Raji (cell line): ENCODE results near the gene SOHLH2.

Experiments used
- POLR2A ChIP-seq: IDR thresholded peaks from 2 replicates; pipeline ENCODE4 v1.6.1; 2011; ENCODE audit warnings: low read depth, low read length, control low read depth; ENCODE audit not compliant: insufficient read depth

SOHLH2 gene

GRCh38 chr13:36214163-36214921 lies at the start of gene SOHLH2:
Gene SOHLH2 (minus strand): TSS chr13:36214556. CDS start chr13:36214526, 30 bp downstream.
- no peak for TF ChIP-seq POLR2A

- no peak for TF ChIP-seq POLR2A
These were observed 47.6 kb upstream of the SOHLH2 start for GRCh38 chr13:36261976-36262375.

- no peak for TF ChIP-seq POLR2A
These were observed 46.7 kb upstream of the SOHLH2 start for GRCh38 chr13:36261011-36261410.

- TF ChIP-seq POLR2A: no peak
These were observed 45.2 kb upstream of the SOHLH2 start for GRCh38 chr13:36259361-36260137.

GRCh38 chr13:36258831-36259230 lies 44.5 kb upstream of the SOHLH2 start:
- TF ChIP-seq POLR2A: no peak

- no peak for TF ChIP-seq POLR2A
These were observed 37.2 kb upstream of the SOHLH2 start for GRCh38 chr13:36251526-36251925.

GRCh38 chr13:36251017-36251416 lies 36.7 kb upstream of the SOHLH2 start:
- TF ChIP-seq POLR2A: no peak

GRCh38 chr13:36248700-36249099 lies 34.3 kb upstream of the SOHLH2 start:
- TF ChIP-seq POLR2A: no peak

GRCh38 chr13:36244990-36245389 lies 30.6 kb upstream of the SOHLH2 start:
- no peak for TF ChIP-seq POLR2A

GRCh38 chr13:36244073-36244472 lies 29.7 kb upstream of the SOHLH2 start:
- no peak for TF ChIP-seq POLR2A

GRCh38 chr13:36242761-36243160 lies 28.4 kb upstream of the SOHLH2 start:
- no peak for TF ChIP-seq POLR2A

- TF ChIP-seq POLR2A: no peak
These were observed 16.9 kb upstream of the SOHLH2 start for GRCh38 chr13:36231236-36231635.

- TF ChIP-seq POLR2A: no peak
These were observed 10.4 kb upstream of the SOHLH2 start for GRCh38 chr13:36224730-36225129.

- TF ChIP-seq POLR2A: no peak
These were observed 5.5 kb upstream of the SOHLH2 start for GRCh38 chr13:36219883-36220282.

- no peak for TF ChIP-seq POLR2A
These were observed 3.1 kb upstream of the SOHLH2 start for GRCh38 chr13:36217456-36217855.

GRCh38 chr13:36212789-36213188 lies 1.6 kb downstream of the SOHLH2 start:
- no peak for TF ChIP-seq POLR2A

- TF ChIP-seq POLR2A: no peak
These were observed 2.8 kb downstream of the SOHLH2 start for GRCh38 chr13:36211567-36211966.

- TF ChIP-seq POLR2A: no peak
These were observed 3.6 kb downstream of the SOHLH2 start for GRCh38 chr13:36210738-36211137.
